BJ (cell line): ENCODE data around the gene EBF4. TPM values are rescaled to one million over a fixed set of nuclear protein-coding genes. Genes with fewer than 3 reads are reported as not detected.

ENCODE experiments used
- CTCF ChIA-PET: fragments of 350-600 bp; formaldehyde crosslinking; extraction: SDS; loops from one replicate; lab custom pipeline; 2021; ENCODE audit warnings: antibody characterized with exemption, inconsistent platforms; lab: Yijun Ruan, JAX
- POLR2A ChIA-PET: fragments of 300-600 bp; sonication (Branson Sonifier 250); formaldehyde crosslinking; extraction: SDS; loops from one replicate; lab custom pipeline; 2021; ENCODE audit warnings: antibody characterized with exemption; lab: Charles Lee
- DNase-seq: peaks from one replicate; pipeline ENCODE4 v3.0.0-alpha.2; 2011; ENCODE audit warnings: low read depth
- H3K27me3 ChIP-seq: 2 replicates; pipeline ENCODE4 v1.6.0; 2011; ENCODE audit warnings: low read length; ENCODE audit not compliant: control insufficient read depth, insufficient read depth
- H3K36me3 ChIP-seq: 2 replicates; pipeline ENCODE4 v1.5.1; 2011; ENCODE audit warnings: low read length; ENCODE audit not compliant: control insufficient read depth, insufficient read depth
- H3K4me3 ChIP-seq: 2 replicates; pipeline ENCODE4 v1.5.1; 2011; ENCODE audit warnings: low read depth, mild to moderate bottlenecking, control low read depth, low read length
- CTCF ChIP-seq: IDR thresholded peaks from 2 replicates; pipeline ENCODE4 v1.5.1; 2011; ENCODE audit warnings: low read depth, mild to moderate bottlenecking, control low read depth, inconsistent platforms, low read length, moderate library complexity; ENCODE audit not compliant: insufficient read depth
- polyA plus RNA-seq: library from polyadenylated mRNA; depleted of rRNA; stranded (reverse); fragments of >200 nt; gene quantifications from 2 replicates; pipeline ENCODE4 v1.2.3, GENCODE V29; 2011

EBF4 gene
- polyA plus RNA-seq, 1 experiment = 1.9 TPM

GRCh38 chr20:2736441-2736840 is 43.9 kb downstream of the EBF4 start:
- H3K27me3 ChIP-seq = no peaks in the 10 kb centered on the region; the same call in none of the 2 replicates
- no peaks in the 10 kb centered on the region for H3K36me3 ChIP-seq
- CTCF ChIA-PET = interaction anchor here (0.9 kb wide), 1 partner anchor 16 kb away, joined by 4 read pairs; no protein-coding TSS in a partner anchor
- no peak for TF ChIP-seq CTCF
- H3K4me3 ChIP-seq = no peak overlapping the region
- DNase-seq = no peak
- POLR2A ChIA-PET = no interaction called here

- Histone ChIP-seq H3K4me3 (no peak overlapping the region), H3K36me3 (no peaks in the 10 kb centered on the region), H3K27me3 (peaks cover 1% of the 10 kb centered on the region)
- DNase-seq = no peak
- ChIA-PET POLR2A (no interaction called here), CTCF (interaction anchor here (1.2 to 4.1 kb wide), 4 partner anchors 15 to 114 kb away, joined by 3 to 30 read pairs (median 3); no protein-coding TSS in a partner anchor)
- TF ChIP-seq CTCF = no peak
Measured at GRCh38 chr20:2738331-2739041, 45.9 kb downstream of the EBF4 start.

DNA sequence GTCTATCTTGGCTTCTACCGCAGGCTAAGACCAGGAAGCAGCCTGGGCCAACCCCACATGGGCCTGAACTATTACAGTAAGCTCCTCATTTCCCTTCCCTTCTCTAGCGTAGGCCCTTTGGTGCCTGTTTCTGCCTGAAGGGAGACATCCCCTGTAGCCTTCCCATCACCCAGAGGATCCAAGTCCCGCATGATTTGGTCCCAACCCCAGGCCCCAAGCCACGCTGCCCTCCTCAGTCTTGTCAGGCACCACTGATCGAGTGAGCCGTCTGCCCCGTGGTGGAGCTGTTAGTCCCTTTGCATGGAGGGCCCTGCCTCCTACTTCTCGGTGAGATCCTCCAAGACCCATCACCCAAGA is 46.4 kb downstream of the EBF4 start:
- CTCF ChIA-PET = interaction anchor here (1.2 to 4.1 kb wide), 2 partner anchors 14 to 113 kb away, joined by 3 to 30 read pairs; no protein-coding TSS in a partner anchor
- no peak for DNase-seq
- Histone ChIP-seq H3K36me3 (no peaks in the 10 kb centered on the region), H3K27me3 (peaks cover 1% of the 10 kb centered on the region), H3K4me3 (no peak overlapping the region)
- POLR2A ChIA-PET = no interaction called here
- no peak for TF ChIP-seq CTCF

DNA sequence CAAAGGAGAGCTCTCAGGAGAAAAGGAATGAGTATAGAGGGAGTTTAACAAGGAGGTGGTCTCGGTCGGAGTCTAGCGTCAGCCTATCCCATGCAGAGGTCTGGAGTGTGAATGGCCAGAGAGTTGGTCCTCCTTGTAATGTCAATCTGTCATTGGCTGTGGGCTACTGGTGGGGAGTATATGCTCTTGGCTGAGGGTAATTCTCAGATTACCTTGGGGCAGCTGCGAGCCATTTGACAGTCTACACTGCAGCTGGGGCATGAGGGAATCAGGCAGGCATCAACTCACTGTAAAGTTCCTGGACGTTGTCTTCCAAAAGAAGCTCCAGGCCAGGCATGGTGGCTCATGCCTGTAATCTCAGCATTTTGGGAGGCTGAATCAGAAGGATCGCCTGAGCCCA is 48.1 kb downstream of the EBF4 start:
- peaks cover 1% of the 10 kb centered on the region for H3K27me3 ChIP-seq
- CTCF ChIA-PET = interaction anchor here (0.7 to 4.1 kb wide), 5 partner anchors 10 to 95 kb away, joined by 3 to 30 read pairs (median 4); no protein-coding TSS in a partner anchor
- no peak for DNase-seq
- no peaks in the 10 kb centered on the region for H3K36me3 ChIP-seq
- no peak for TF ChIP-seq CTCF
- H3K4me3 ChIP-seq = no peak overlapping the region
- POLR2A ChIA-PET = no interaction called here

- no peak overlapping the region for H3K4me3 ChIP-seq
- peaks cover 1% of the 10 kb centered on the region for H3K27me3 ChIP-seq
- no peak for DNase-seq
- TF ChIP-seq CTCF = no peak
- ChIA-PET CTCF (interaction anchor here (0.7 to 4.1 kb wide), 10 partner anchors 9 to 71 kb away, joined by 3 to 30 read pairs (median 3); no protein-coding TSS in a partner anchor), POLR2A (no interaction called here)
- no peaks in the 10 kb centered on the region for H3K36me3 ChIP-seq
Measured at GRCh38 chr20:2741463-2741862, 48.9 kb downstream of the EBF4 start.
